ENCODE measurements around the gene MT1A. TPM values are rescaled to one million over a fixed set of nuclear protein-coding genes. Genes with fewer than 3 reads are reported as not detected.

Gene MT1A
- total and polyA plus RNA-seq, 3 donors from 2014 or later: 10.6 TPM; not detected in 2

DNA sequence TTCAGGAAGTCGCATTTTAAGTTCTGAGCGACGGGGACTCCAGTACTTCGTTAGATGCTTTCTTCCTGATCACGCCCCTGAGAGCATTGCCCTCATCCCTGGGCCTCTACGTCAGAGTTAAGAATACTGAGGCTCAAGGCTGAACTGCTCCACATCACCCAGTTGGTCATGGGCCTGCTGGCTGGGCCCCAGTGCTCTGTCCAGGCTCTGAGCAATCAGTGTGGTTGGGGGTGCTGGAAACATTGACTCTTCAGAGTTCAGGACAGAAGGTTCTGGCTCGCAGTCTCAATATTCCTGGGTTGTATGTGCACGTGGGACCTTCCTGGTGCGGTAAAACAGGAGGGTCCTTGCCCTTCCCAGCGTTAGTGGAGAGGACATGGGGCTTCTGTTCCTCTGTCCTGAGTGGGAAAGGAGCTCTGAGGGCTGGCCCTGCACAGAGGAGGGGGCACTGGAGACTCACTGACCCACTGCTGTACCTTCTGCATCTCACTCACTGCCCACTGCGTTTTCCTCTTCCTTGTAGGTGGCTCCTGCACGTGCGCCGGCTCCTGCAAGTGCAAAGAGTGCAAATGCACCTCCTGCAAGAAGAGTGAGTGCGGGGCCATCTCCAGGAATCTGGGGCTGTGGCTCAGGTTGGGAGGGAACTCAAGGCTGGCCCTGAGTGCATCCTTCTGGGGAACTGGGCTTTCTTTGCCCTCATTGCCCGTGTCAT is 12.4 kb upstream of the MT1A start:
- WGBS, 2 donors: 23 to 27% methylated on average over 7 to 16 of the region's 16 CpGs
- Histone ChIP-seq H3K4me1 (no peaks in the 10 kb centered on the region), H3K27ac (peak overlapping the region; percentile 44 to 84), H3K4me3 (peak overlapping the region; percentile 49 to 66), H3K9me3 (no peaks in the 10 kb centered on the region), H3K36me3 (ENCODE audit: low read depth, missing control alignments) (no peaks in the 10 kb centered on the region), H3K27me3 (no peaks in the 10 kb centered on the region)
- intact Hi-C loops (cut with DNase I; ENCODE audit: low total_unique reads): no loop called here
- no peak for TF ChIP-seq POLR2A (IDR thresholded peaks at IDR 0.05)
- TF ChIP-seq, protein P1, sequence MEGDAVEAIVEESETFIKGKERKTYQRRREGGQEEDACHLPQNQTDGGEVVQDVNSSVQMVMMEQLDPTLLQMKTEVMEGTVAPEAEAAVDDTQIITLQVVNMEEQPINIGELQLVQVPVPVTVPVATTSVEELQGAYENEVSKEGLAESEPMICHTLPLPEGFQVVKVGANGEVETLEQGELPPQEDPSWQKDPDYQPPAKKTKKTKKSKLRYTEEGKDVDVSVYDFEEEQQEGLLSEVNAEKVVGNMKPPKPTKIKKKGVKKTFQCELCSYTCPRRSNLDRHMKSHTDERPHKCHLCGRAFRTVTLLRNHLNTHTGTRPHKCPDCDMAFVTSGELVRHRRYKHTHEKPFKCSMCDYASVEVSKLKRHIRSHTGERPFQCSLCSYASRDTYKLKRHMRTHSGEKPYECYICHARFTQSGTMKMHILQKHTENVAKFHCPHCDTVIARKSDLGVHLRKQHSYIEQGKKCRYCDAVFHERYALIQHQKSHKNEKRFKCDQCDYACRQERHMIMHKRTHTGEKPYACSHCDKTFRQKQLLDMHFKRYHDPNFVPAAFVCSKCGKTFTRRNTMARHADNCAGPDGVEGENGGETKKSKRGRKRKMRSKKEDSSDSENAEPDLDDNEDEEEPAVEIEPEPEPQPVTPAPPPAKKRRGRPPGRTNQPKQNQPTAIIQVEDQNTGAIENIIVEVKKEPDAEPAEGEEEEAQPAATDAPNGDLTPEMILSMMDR (IDR thresholded peaks at IDR 0.05): no peak
- peak; percentile 74 for DNase-seq

- Histone ChIP-seq H3K27me3 (no peaks in the 10 kb centered on the region), H3K27ac (no peak overlapping the region), H3K4me3 (no peak overlapping the region), H3K36me3 (ENCODE audit: low read depth, missing control alignments) (no peaks in the 10 kb centered on the region), H3K9me3 (no peaks in the 10 kb centered on the region), H3K4me1 (peaks cover under 1% of the 10 kb centered on the region)
- TF ChIP-seq POLR2A (IDR thresholded peaks at IDR 0.05): no peak
- TF ChIP-seq, protein P1 (IDR thresholded peaks at IDR 0.05): no peak
- 77 to 78% methylated on average over 7 of the region's 7 CpGs for WGBS, 2 donors
- intact Hi-C loops (cut with DNase I; ENCODE audit: low total_unique reads): no loop called here
- no peak for DNase-seq
Measured at GRCh38 chr16:56626685-56627084, 11.8 kb upstream of the MT1A start.

- intact Hi-C loops (cut with DNase I; ENCODE audit: low total_unique reads): no loop called here
- H3K27ac ChIP-seq: no peak overlapping the region
- no peak for DNase-seq
- 69 to 72% methylated on average over 9 of the region's 9 CpGs for WGBS, 2 donors
- no peaks in the 10 kb centered on the region for H3K9me3 ChIP-seq
- no peaks in the 10 kb centered on the region for H3K36me3 ChIP-seq (ENCODE audit: low read depth, missing control alignments)
- no peak for TF ChIP-seq POLR2A (IDR thresholded peaks at IDR 0.05)
- TF ChIP-seq, protein P1 (IDR thresholded peaks at IDR 0.05): no peak
- H3K27me3 ChIP-seq: no peaks in the 10 kb centered on the region
- H3K4me3 ChIP-seq: no peak overlapping the region
- H3K4me1 ChIP-seq: peaks cover 8% of the 10 kb centered on the region
Measured at GRCh38 chr16:56628486-56629350, 9.7 kb upstream of the MT1A start.

- intact Hi-C loops (cut with DNase I; ENCODE audit: low total_unique reads): no loop called here
- no peak overlapping the region for H3K27ac ChIP-seq
- no peaks in the 10 kb centered on the region for H3K27me3 ChIP-seq
Measured at GRCh38 chr16:56629531-56629930, 8.9 kb upstream of the MT1A start.

More at GRCh38 chr16:56629531-56629930, 8.9 kb upstream of the MT1A start:
- H3K36me3 ChIP-seq (ENCODE audit: low read depth, missing control alignments): no peaks in the 10 kb centered on the region
- no peaks in the 10 kb centered on the region for H3K9me3 ChIP-seq
- DNase-seq: no peak
- TF ChIP-seq, protein P1 (IDR thresholded peaks at IDR 0.05): no peak
- TF ChIP-seq POLR2A (IDR thresholded peaks at IDR 0.05): no peak
- H3K4me3 ChIP-seq: no peak overlapping the region
- WGBS, 2 donors: 86 to 91% methylated on average over 2 to 3 of the region's 3 CpGs
- H3K4me1 ChIP-seq: peaks cover 8% of the 10 kb centered on the region
